Endothelial cell of umbilical vein (primary cell): ENCODE data around the gene PLPPR2. TPM values are rescaled to one million over a fixed set of nuclear protein-coding genes. Genes with fewer than 3 reads are reported as not detected.

ENCODE experiments used
- BruUV-seq: library from RNA; stranded (reverse); fragments of 400-500 nt; replicated peaks from 2 replicates; lab custom pipeline; 2021; lab: Mats Ljungman, UMichigan
- CTCF ChIA-PET: fragments of 300-600, 350-600 bp; sonication (Branson Sonifier 250); formaldehyde crosslinking; loops from one replicate; lab custom pipeline; 2021; ENCODE audit warnings: antibody characterized with exemption, inconsistent platforms; lab: Charles Lee
- POLR2A ChIA-PET: fragments of 300-600, 350-600 bp; sonication (Branson Sonifier 250); formaldehyde crosslinking; loops from one replicate; lab custom pipeline; 2021; ENCODE audit warnings: antibody characterized with exemption, inconsistent platforms; lab: Charles Lee
- DNase-seq: peaks from one replicate; pipeline ENCODE4 v3.0.0-alpha.2; 2011; ENCODE audit warnings: low read depth, low spot score
- FAIRE-seq: peaks from 2 replicates; lab custom pipeline; 2011; peaks lifted over from hg19 to GRCh38; lab: Jason Lieb, UNC
- H2AFZ ChIP-seq: 2 replicates; pipeline ENCODE4 v1.6.0; 2012; ENCODE audit warnings: low read depth, low read length, control low read depth, inconsistent platforms
- H3K27ac ChIP-seq: 2 replicates; pipeline ENCODE4 v1.5.1; 2011; ENCODE audit warnings: low read depth, mild to moderate bottlenecking, control low read depth, low read length, moderate library complexity; ENCODE audit not compliant: insufficient read depth
- H3K27me3 ChIP-seq, 2 experiments: 2 replicates each; pipeline versions ENCODE4 v1.6.0 to v1.6.1; 2011; ENCODE audit warnings: low read length in 2 of 2, mixed read lengths in 1 of 2; ENCODE audit not compliant: control insufficient read depth in 2 of 2, insufficient read depth in 2 of 2
- H3K36me3 ChIP-seq, 2 experiments: 2 replicates in 1 of 2; 3 replicates in 1 of 2; pipeline ENCODE4 v1.5.1; 2011; ENCODE audit warnings: low read length in 2 of 2, mild to moderate bottlenecking in 1 of 2, moderate library complexity in 1 of 2; ENCODE audit not compliant: control insufficient read depth in 2 of 2, insufficient read depth in 2 of 2; ENCODE audit errors: extremely low read depth in 1 of 2
- H3K4me1 ChIP-seq: 3 replicates; pipeline ENCODE4 v1.5.1; 2011; ENCODE audit warnings: mild to moderate bottlenecking, low read length; ENCODE audit not compliant: control insufficient read depth, insufficient read depth; ENCODE audit errors: extremely low read depth
- H3K4me2 ChIP-seq: 2 replicates; pipeline ENCODE4 v1.6.1; 2011; ENCODE audit warnings: low read length, control low read depth, mixed read lengths; ENCODE audit not compliant: insufficient read depth
- H3K4me3 ChIP-seq, 3 experiments: fragments of 200-600 bp in 1 of 3; sonication (generic), shearing (Covaris generic) in 1 of 3; replicated peaks in 1 of 3; 2 replicates each; pipeline ENCODE4 v1.5.1; 2011 to 2016; ENCODE audit warnings: control low read depth in 3 of 3, low read length in 3 of 3, mild to moderate bottlenecking in 2 of 3, inconsistent platforms in 1 of 3, low read depth in 1 of 3, moderate library complexity in 1 of 3; ENCODE audit not compliant: insufficient read depth in 1 of 3
- H3K79me2 ChIP-seq: 2 replicates; pipeline ENCODE4 v1.6.0; 2012; ENCODE audit warnings: low read length, inconsistent platforms; ENCODE audit not compliant: control insufficient read depth, insufficient read depth
- H3K9ac ChIP-seq: replicated peaks from 2 replicates; pipeline ENCODE3; 2011; ENCODE audit warnings: low read length, control low read depth; ENCODE audit not compliant: insufficient read depth; ENCODE audit errors: extremely low read depth
- H3K9me1 ChIP-seq: replicated peaks from 3 replicates; pipeline ENCODE4 v1.6.0; 2011; ENCODE audit warnings: mild to moderate bottlenecking, low read length; ENCODE audit not compliant: control insufficient read depth, insufficient read depth; ENCODE audit errors: extremely low read depth
- H3K9me3 ChIP-seq: replicated peaks from 2 replicates; pipeline ENCODE4 v1.5.1; 2012; ENCODE audit warnings: low read length, inconsistent platforms; ENCODE audit not compliant: control insufficient read depth, insufficient read depth
- H4K20me1 ChIP-seq: replicated peaks from 2 replicates; pipeline ENCODE3; 2011; ENCODE audit warnings: mild to moderate bottlenecking, low read length; ENCODE audit not compliant: control insufficient read depth, insufficient read depth; ENCODE audit errors: extremely low read depth
- EZH2 ChIP-seq: IDR thresholded peaks from 2 replicates; pipeline ENCODE4 v1.6.1; 2012; ENCODE audit warnings: borderline replicate concordance, low read depth, mild to moderate bottlenecking, moderate library complexity, low read length, inconsistent platforms; ENCODE audit not compliant: severe bottlenecking
- FOS ChIP-seq: IDR thresholded peaks from 2 replicates; pipeline ENCODE4 v1.6.1; 2011; ENCODE audit warnings: mild to moderate bottlenecking, low read length, moderate library complexity, borderline replicate concordance; ENCODE audit not compliant: insufficient read depth
- GATA2 ChIP-seq: IDR thresholded peaks from 2 replicates; pipeline ENCODE4 v1.7.0; 2011; ENCODE audit warnings: low read depth, mild to moderate bottlenecking, moderate library complexity, mixed read lengths, low read length; ENCODE audit not compliant: insufficient read length, insufficient read depth
- JUN ChIP-seq: IDR thresholded peaks from 2 replicates; pipeline ENCODE4 v1.6.1; 2011; ENCODE audit warnings: borderline replicate concordance, low read depth; ENCODE audit not compliant: insufficient read length, insufficient read depth
- MYC ChIP-seq: IDR thresholded peaks from one replicate; pipeline ENCODE4 v1.6.1; 2011; ENCODE audit warnings: mild to moderate bottlenecking, low read depth, low read length
- POLR2A ChIP-seq: IDR thresholded peaks from 2 replicates; pipeline ENCODE4 v1.6.1; 2012; ENCODE audit warnings: low read depth, mild to moderate bottlenecking, control low read depth, low read length
- POLR2AphosphoS5 ChIP-seq: IDR thresholded peaks from 2 replicates; pipeline ENCODE4 v1.6.1; 2012; ENCODE audit warnings: low read depth, mild to moderate bottlenecking, control low read depth, low read length, moderate library complexity; ENCODE audit not compliant: insufficient read depth
- dilution Hi-C: fragments of 300-500 bp; cut with MboI; formaldehyde crosslinking; loops from one replicate; pipeline ENCODE4 v1.15.0; 2019; ENCODE audit warnings: low sequenced_read_pairs; ENCODE audit not compliant: extremely low pct_ligation_motif_present
- intact Hi-C: fragments of 100-400 bp; cut with micrococcal nuclease; formaldehyde crosslinking; loops from one replicate; pipeline ENCODE4 v1.10.0; 2022
- polyA plus RNA-seq, 4 experiments: library from polyadenylated mRNA; depleted of rRNA in 3 of 4; stranded (reverse) in 3 of 4; unstranded in 1 of 4; fragments of >200 nt; gene quantifications; 2 replicates each; pipeline versions ENCODE4 v1.2.1 to v1.2.3, GENCODE V29; 2011 to 2012; ENCODE audit warnings: missing spikeins in 1 of 4
- total RNA-seq: library from RNA; stranded (reverse); gene quantifications from 2 replicates; pipeline ENCODE4 v1.2.3, GENCODE V29; 2021
- TF ChIP-seq, protein P1 (sequence below): IDR thresholded peaks from 2 replicates; pipeline ENCODE4 v1.6.1; 2011; ENCODE audit not compliant: insufficient read depth, insufficient read length
- TF ChIP-seq, protein P2 (sequence below), 2 donors: IDR thresholded peaks; 1 replicate in 1 of 2; 2 replicates in 1 of 2; pipeline ENCODE4 v1.5.1; 2011; ENCODE audit warnings: low read length in 2 of 2, mild to moderate bottlenecking in 2 of 2, moderate library complexity in 2 of 2, control low read depth in 1 of 2, inconsistent platforms in 1 of 2, low read depth in 1 of 2; ENCODE audit not compliant: insufficient read depth in 1 of 2; ENCODE audit errors: extremely low read depth in 1 of 2

Gene PLPPR2
- total and polyA plus RNA-seq, 2 donors (not counting 3 experiments of a cell fraction or from before 2014, with no cell fraction given) = 23.7 to 28.7 TPM

DNA sequence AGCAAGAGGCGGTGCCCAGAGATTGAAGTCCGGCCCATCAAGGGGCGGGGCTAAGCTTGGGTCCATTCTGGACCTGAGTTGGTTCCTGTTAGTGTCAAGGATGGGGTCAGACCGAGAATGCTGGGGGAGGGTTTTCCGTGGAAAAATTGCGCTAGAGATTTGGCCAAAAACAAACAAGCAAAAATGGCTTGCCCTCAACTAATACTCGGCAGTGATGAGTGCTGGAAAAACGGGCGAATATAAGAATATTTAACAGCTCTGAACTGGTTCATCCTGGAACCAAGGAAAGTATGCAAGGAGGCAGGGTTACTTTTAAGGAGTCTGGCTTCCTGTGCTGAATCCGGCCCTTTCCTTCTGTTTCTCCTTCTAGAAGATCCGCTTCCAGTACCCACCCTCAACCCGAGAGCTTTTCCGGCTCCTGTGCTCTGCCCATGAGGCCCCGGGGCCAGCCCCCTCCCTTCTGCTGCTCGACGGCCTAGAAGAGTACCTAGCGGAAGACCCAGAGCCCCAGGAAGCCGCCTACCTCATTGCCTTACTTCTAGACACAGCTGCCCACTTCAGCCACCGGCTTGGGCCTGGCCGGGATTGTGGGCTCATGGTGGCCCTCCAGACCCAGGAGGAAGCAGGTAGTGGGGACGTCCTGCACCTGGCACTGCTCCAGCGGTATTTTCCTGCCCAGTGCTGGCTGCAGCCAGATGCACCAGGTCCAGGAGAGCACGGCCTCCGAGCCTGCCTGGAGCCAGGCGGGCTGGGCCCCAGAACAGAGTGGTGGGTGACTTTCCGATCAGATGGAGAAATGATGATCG is 20.1 kb downstream of the PLPPR2 start:
- Histone ChIP-seq H3K4me1 (peaks cover 42% of the 10 kb centered on the region), H2AFZ (peak overlapping the region; percentile 56), H3K27me3 (no peaks in the 10 kb centered on the region), H3K9me3 (no peaks in the 10 kb centered on the region), H3K36me3 (no peaks in the 10 kb centered on the region), H3K4me3 (peak overlapping the region; percentile 21 to 65 (median 31)), H3K79me2 (peaks cover 6% of the 10 kb centered on the region), H3K4me2 (peak overlapping the region; percentile 87), H4K20me1 (no peaks in the 10 kb centered on the region), H3K9ac (peak overlapping the region; percentile 50), H3K9me1 (no peaks in the 10 kb centered on the region), H3K27ac (peak overlapping the region; percentile 68)
- BruUV-seq = TSS peak; percentile 77
- POLR2A ChIA-PET = interaction anchor here (0.6 to 1.6 kb wide), 4 partner anchors 9 to 31 kb away, joined by 3 to 4 read pairs (median 4); partner anchors contain the start of gene EPOR
- dilution Hi-C loops = no loop called here
- DNase-seq (peak; percentile 67), FAIRE-seq (no peak)
- CTCF ChIA-PET = interaction anchor here (1.0 to 2.8 kb wide), 11 partner anchors 8 to 107 kb away, joined by 3 to 20 read pairs (median 4); partner anchors contain the start of genes CCDC159, EPOR, ODAD3 and PRKCSH
- intact Hi-C loops = loop anchor here (1.0 to 2.0 kb wide), 2 partner anchors 29 to 37 kb away; partner anchors contain the start of genes CCDC159, RAB3D and TMEM205
- TF ChIP-seq MYC (no peak), FOS (no peak), POLR2A (peak; percentile 78), POLR2AphosphoS5 (peak; percentile 12), GATA2 (no peak), JUN (no peak), EZH2 (no peak)
- TF ChIP-seq, protein P1, sequence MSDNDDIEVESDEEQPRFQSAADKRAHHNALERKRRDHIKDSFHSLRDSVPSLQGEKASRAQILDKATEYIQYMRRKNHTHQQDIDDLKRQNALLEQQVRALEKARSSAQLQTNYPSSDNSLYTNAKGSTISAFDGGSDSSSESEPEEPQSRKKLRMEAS = no peak
- TF ChIP-seq, protein P2, sequence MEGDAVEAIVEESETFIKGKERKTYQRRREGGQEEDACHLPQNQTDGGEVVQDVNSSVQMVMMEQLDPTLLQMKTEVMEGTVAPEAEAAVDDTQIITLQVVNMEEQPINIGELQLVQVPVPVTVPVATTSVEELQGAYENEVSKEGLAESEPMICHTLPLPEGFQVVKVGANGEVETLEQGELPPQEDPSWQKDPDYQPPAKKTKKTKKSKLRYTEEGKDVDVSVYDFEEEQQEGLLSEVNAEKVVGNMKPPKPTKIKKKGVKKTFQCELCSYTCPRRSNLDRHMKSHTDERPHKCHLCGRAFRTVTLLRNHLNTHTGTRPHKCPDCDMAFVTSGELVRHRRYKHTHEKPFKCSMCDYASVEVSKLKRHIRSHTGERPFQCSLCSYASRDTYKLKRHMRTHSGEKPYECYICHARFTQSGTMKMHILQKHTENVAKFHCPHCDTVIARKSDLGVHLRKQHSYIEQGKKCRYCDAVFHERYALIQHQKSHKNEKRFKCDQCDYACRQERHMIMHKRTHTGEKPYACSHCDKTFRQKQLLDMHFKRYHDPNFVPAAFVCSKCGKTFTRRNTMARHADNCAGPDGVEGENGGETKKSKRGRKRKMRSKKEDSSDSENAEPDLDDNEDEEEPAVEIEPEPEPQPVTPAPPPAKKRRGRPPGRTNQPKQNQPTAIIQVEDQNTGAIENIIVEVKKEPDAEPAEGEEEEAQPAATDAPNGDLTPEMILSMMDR (IDR thresholded peaks at IDR 0.05; ENCODE audit: extremely low read depth in 1 of 2, insufficient read depth in 1 of 2, low read depth in 1 of 2, low read length in 2 of 2) = no peak
